Stimulated activated CD8-positive, alpha-beta memory T cell treated with anti-CD3 and anti-CD28 coated beads, Interleukin-7, amount 100 ng/mL, for 1 hour (primary cell): ENCODE measurements around the gene PRMT3.
"Not testable (repeated sequence)": the region's sequence is repeated elsewhere in the genome, so short reads cannot be mapped to it uniquely, and the experiment has no call there.

Source experiments
- DNase-seq, 2 donors: peaks; one replicate each; pipeline ENCODE4 v3.0.0-alpha.2; 2020; ENCODE audit warnings: low read depth in 2 of 2

PRMT3 gene

DNA sequence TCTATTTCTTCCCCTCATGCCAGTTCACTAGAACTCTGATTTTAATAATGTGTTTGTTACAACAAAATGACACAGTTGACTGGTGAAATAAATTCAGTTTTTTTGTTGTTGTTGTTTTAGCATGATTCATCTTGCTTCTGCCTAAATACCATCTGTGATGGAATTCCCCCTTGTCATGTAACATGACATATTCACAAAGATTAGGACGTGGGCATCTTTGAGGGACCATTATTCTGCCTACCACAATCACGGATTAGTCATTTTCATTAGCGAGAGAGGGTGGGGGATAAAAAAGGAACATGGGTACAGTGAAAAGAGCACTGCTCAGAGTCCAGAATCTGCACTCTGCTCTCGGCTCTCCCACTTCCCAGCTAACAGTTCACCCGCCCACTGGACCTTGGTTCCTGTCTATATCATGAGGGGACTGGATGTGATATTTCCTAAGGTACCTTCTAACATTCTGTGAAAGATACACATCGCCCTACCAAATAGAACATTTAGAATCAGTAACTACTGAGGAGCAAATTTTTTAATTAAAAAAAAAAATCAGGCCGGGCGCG, 12.7 kb upstream of the PRMT3 start:
- DNase-seq, result no peak

DNA sequence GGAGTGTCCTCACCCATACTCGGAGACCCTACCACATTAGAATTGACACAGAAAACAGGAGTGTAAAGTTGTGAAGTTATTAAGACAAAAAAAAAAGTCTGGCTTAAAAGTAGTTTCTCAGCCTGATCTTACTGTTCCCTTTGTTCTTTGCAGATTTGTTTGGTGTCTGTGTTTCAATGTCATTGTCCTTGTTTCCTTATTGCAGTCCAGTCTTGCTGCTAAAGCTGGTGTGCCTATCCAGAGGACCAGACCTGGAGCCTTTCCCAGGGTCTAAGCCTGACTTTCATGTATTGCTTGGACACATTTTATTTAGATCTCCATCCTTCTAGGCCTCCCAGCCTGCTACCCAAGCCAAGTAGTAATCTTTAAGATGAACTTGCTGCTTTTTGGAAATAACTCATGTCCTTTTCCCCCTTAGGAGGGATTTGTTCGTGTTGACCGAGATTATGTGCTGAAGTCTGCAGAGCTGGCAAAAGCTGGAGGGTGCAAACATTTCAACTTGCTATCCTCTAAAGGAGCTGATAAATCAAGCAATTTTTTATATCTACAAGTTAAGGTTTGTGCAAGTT, 11.3 kb upstream of the PRMT3 start:
- no peak for DNase-seq

DNA sequence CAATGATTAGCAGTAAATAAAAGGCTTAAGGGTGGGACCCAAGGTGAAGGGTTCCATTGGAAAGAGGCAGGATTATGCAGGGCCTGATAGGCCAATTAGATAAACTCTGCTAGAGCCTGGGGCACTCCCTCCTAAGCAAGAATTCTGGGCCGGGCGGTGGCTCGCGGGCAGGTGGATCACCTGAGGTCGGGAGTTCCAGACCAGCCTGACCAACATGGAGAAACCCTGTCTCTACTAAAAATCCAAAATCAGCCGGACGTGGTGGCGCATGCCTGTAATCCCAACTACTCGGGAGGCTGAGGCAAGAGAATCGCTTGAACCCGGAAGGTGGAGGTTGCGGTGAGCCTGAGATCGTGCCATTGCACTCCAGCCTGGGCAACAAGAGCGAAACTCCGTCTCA, 1.5 kb upstream of the PRMT3 start:
- not testable (repeated sequence) for DNase-seq

DNA sequence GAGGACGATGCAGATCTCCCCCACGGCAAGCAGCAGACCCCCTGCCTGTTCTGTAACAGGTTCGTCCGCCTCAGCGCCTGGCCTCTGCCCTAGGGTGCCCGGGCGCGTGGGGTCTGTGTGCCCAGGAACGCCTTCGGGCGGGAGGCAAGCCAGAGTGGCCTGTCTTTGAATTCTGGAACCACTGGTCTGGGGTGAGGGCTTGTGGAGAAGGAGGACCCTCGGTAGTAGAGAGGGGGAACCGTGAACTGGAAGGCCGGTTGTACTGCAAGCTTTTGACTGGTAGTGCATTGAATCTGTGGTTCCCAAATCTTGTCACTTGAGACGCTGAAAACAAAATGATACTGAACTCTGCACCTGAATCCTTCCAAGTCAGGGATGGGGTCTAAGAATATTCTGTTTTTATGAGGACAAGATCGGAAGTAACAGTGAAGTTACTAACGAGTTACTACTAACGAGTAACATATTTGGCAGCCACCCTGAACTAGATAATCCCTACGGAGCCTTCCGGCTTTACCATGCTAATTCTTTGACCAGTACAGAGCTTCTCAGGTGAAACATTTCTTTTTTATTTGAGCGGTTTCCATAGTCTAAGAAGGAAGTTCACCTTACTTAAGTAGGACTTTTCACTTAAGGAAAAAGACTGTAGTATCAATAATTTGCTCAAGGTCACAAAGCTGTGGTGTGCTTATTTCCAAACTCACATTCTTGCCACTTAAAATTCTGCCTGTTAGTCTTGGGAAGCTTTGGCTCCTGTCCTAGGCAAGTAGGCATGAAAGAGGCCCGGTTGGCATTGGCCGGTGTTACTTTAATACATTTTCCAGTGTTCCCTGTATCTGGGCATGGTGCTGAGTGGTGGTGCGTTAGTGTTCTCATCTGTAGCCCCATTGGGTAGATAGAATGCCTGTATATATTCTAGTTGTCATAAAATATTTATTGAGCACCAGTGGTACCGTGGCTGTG, 860 bp downstream of the PRMT3 start:
- DNase-seq, result no peak

DNA sequence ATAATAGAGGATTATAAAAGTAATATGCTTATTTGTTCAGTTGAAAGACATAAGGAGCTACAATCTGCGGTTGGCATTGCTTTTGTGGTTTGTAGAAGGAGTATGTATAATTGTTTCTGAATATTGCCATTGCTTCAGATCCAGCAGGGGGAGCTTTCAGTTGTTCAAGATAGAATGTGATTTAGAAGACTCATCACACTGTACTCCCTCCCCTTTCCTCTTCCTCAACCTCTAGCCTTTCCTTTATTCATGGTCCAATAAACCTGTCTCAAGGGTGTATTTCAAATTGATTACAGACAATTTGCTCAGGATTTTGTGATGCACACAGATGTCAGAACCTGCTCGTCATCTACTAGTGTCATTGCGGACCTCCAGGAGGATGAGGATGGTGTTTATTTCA, 9.8 kb downstream of the PRMT3 start:
- no peak for DNase-seq

DNA sequence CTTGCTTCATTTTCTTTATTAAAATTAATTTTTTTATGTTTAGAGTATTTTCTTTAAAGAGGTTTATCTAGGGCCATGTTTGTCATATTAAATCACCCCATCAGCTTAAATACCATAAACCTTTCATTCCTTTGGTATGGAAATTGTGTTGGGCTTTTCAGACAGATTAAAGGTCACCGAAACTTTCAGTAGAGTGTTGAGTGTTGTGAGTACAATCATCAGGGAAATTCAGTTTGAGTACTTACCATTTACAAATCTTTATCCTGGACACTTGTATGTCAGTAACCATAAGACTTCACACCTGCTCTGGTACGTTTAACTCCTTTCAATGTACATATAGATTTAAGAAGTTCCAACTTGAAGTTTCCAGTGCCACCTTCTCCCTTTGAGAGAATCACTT, 12.0 kb downstream of the PRMT3 start:
- no peak for DNase-seq

DNA sequence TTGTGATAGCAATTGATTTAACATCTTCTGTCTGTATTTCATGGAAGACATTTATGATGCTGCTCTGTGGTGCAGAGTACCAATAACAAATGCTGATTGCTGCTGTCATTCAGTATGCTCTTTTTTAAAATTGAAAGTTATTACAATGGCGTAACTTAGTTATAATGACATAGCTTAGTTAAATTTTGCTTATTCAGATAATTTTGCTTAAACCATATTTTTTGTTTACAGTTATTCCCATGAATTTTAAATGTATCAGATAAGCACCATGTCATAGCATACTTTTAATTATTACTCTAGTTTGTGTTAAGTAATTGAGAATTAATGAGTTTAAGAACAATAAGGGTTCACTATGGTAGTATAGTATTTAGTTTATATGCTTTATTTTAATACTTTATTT, 15.5 kb downstream of the PRMT3 start:
- DNase-seq, result no peak

DNA sequence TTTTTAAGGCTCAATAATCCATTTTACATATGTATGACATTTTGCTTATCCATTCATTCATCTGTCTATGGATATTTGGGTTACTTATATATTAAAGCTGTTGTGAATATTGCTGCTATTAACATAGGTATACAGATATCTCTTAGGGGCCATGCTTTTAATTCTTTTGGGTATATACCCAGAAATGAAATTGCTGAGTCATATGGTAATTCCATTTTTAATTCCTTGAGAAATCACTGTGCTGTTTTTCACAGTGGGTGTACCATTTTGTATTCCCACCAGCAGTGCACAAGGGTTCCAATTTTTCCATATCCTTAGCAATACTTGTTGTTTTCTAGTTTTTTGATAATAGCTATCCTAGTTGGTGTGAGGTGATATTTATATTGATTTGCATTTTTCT, 19.0 kb downstream of the PRMT3 start:
- no peak for DNase-seq

DNA sequence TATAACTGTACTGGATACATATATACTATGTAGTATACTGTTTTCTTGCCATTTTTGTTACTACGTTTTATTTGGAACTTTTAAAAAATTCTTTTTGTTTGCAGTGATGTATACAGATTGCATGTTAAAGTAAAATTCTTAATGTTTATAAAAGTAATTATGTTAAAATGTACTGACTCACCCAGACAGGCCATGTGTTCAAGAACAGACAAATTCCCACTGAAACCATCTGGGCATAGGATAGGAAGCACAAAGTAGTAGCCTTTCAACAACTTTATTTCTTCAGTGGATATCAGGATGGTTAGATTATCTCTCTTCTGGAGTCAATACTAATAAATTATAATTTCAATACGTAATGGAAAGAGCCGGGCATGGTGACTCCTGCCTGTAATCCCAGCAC, 19.8 kb downstream of the PRMT3 start:
- no peak for DNase-seq

DNA sequence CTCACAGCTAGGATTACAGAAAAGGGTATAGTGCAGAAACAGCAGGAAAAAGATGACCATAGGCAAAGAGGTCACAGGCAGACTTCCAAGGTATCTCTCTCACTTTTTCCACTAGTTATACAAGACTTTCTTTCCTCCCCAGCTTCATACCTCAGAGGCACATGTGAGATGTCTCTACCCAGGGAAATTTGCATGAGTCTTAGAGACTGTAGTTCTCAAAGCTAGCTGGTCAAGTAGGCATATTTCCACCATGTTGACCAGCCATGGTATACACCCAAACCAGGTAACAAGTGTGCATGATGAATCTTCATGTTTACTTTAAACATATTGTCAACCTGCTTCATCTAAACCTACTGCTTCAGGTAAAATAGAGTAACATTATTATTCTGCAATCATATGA, 27.9 kb downstream of the PRMT3 start:
- no peak for DNase-seq

DNA sequence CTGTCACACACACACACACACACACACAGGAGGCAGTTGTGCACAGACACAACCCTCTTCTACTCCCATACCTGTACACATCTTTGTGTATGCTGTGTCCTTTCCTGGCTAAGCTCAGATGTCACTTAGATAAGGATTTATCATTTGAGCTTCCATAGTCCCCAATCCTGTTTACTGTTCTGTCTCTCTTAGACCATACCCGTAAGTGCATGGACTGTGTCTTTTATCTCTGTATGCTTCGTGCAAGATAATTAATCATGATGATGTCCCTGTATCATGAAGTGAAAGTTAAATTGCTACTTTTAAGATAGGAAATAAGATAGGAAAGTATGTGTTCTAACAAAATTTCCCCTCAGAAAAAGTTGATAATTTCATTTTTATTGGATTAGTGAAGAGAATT, 30.3 kb downstream of the PRMT3 start:
- DNase-seq, result no peak

DNA sequence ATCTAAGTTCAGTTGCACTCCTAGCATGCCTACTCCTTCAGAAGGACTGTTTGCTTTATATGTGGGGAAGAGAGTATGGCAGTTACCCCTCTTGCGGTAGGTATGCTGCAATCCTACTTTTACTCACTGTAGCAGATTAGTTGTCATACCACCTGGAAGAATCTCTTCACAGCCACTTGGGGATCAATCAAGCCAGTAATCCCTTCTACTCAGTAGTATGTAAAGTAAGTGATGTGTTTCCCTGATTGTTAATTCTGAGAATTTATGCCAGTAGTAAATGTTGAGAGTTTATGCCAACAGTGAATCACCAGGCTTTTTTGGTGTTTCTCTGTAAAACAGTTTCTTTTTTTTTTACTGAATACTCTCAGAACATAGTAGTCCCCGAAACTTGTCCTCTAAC, 34.4 kb downstream of the PRMT3 start:
- no peak for DNase-seq

DNA sequence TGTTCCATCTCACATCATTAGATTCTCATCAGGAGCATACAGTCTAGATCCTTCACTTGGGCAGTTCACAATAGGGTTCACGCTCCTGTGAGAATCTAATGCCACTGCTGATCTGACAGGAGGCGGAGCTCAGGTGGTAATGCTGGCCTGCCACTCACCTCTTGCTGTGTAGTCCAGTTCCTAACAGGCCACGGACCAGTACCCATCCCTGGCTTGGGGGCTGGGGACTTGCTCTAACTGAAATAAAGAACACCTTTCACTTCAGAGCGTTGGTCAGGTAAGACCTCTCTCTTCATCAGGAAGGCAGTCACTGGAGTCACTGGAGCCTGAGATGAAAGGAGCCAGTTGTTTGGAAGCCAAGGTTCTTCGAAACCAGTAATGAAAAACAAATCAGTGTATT, 41.7 kb downstream of the PRMT3 start:
- no peak for DNase-seq

DNA sequence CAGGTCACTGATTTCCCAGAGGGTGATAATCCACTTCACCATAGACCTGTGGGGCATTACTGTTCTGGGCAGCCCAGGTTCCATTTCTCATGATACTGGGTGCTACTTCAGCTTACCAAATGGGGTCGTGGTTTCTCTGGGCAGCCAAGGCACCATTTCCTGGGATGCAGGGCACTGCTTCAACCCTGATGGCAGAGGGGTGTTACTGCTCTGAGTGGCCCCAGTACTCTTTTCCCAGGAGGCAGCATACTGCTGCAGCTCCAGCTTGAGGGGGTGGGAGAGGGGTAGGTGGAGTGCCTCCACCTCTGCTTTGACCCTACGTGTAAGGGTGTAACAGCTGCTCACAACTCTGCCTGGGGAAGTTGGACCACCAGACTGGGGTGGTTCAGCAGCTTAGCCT, 51.1 kb downstream of the PRMT3 start:
- DNase-seq, result no peak

DNA sequence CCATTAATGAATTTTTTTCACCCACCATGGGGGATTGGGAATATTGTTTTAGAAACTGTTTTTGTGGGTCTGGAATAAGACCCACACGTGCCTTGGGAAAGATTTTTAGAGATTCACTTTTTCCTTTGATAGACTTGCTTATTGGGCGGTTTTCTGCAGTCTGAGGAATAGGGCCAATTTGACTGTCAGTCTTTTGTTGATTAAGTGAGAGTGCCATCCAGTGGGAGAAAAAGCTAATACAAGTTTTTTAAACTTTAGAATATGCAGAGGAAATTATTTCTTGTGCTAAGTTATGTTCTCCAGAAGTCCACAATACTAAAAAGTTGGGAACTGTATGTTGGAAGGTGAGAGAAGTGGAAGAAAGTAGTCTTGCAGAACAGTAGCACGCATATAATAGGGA, 56.1 kb downstream of the PRMT3 start:
- no peak for DNase-seq

DNA sequence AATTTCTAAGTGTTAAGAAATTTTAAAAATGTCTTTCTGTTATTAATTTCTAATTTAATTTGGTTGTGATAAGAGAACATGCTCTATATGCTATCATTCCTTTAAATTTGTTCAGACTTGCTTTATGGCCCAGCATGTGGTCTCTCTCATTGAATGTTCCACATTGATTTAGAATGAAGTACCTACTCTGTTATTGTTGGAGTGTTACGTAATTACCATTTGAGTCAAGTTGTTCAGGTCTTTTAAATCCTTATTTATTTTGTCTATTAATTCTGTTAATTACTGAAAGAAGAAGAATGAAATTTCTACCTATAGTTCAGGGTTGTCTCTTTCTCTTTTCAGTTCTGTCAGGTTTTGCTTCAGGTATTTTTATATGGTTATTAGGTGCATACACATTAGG, 57.0 kb downstream of the PRMT3 start:
- no peak for DNase-seq

DNA sequence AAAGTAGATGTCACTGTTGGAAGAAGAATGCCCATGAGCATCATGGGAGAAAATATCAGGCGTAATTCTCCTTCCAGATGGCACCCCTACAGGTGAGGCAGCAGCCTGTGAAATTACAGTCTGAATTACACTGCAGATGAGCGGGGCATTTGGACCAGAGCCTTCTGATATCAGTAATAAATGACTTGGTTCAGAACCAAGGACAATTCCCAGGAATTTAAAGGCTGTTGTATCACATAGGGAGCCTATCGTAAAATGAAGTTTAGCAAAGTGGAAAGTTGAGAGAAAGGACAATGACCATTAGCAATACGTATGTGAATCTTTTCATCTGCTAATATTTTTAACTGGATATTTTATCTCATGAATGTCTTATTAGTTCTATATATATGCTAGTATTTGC, 61.3 kb downstream of the PRMT3 start:
- DNase-seq, result no peak

DNA sequence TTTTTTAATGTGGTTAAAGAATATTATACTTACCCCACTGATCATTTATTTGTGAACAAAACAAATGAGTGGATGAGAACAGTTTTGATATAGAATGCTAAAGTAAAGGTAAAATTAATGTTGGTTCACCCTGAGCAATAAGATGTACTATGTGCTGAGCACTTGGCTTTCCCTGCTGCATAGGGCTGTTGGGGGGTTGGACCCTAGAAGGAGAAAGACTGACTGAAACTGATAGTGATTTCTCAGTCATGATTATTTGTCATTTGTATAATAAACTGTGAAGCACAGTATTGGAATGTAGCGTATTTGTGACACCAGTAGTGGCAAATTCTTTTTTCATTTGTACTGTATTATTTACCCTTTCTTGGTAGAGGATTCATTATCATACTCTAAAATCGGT, 63.3 kb downstream of the PRMT3 start:
- no peak for DNase-seq

DNA sequence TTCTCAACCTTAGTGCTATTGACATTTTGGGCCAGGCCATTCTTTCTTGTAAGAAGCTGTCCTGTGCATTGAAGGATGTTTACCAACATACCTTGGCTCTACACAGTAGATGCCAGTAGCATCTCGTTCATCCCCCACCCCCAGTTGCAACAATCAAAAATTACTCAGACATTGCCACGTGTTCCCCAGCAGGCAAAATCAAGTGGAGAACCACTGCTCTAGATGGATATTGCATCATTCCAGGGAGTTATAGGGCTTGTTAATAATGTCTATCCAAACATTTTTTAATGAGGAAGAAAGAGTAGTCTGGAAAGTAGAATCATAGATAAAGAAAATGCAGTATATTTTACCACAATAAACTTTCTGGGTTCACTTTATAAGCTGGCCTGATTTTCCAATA, 64.1 kb downstream of the PRMT3 start:
- no peak for DNase-seq

DNA sequence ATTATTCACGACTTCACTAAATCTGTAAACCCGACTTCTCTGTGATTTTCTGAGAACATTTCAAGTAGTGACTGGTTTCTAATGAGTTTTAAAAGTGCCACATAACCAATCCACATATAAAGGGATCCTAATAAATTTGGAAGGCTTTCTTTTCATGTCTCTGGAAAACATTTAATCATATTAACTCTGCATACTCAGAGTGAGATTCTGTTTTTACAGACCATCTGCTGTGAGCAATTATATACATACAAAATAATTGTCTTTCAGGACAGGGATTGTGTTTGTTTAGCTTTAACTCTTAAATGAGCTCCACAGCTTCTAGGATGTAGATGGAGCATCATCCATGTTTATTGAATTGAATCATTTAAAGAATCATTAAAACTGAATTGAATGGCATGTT, 65.1 kb downstream of the PRMT3 start:
- DNase-seq, result no peak

DNA sequence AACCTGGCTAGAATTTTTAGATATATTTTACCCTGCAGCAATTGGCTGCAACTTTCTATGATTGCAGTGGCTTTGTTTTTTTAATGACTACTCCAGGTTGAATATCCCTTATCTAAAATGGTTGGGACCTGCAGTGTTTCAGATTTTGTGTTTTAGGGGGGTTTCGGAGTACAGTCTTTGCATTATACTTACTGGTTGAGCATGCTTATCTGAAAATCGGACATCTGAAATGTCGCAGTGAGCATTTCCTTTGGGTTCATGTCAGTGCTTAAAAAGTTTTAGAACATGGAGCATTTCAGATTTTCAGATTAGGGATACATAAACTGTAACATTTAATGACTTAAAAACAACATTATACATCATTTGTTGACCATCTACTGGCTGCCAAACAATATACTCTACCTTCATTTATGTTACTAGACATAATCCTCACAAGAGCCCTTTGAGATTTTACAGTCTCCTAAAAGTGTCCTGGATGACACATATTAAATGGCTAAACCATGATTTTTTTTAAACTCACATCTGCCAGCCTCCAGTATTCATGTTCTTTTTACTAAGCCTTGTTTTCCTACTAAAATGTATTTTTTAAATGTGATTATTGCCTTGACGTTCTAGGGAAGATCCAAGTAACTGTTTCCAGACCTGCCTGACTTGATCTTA, 66.3 kb downstream of the PRMT3 start:
- no peak for DNase-seq

DNA sequence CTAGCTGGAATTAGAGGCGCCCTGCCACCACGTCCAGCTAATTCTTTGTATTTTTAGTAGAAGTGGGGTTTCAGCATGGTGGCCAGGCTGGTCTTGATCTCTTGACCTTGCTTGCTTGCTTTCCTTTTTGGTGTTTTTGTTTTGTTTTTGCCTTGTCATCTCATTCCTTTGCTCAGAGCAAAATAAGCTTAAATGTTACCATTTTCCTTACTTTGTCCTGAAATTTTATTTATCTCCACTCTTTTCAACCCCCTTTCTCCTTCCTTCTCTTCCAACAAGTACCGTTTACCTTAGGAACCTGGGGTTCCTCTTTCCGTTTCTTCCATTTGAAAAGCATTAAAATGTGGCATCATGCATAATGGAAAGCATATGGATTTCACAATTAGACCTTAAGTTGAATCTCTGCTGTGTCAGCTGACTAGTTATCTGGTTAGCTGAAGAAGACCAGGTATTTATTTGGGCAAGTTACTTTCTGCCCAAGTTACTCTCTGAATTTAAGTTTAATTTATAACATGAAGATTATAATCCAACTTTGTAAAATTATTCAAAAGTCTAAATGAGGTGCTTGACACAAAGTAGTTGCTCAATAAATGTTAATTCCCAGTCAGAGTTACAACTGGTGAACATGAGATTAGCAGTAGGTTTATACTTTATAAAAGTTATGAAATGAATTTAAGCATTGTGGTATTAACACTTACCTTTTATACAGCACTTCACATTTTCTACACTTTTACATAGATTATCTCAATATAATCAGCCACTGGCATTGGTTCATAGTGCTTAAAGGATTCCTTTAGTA, 69.7 kb downstream of the PRMT3 start:
- DNase-seq, result no peak
